MM.1S (cell line): Measurements from ENCODE around the gene ALOX12B.

Experiments used
- EZH2phosphoT487 ChIP-seq: fragments of 300-600 bp; sonication (generic); IDR thresholded peaks from 2 replicates; pipeline ENCODE4 v1.6.1; 2018; ENCODE audit warnings: antibody characterized with exemption, low read length
- TF ChIP-seq, protein P1 (sequence below): fragments of 300-600 bp; sonication (generic); IDR thresholded peaks from 2 replicates; pipeline ENCODE4 v1.5.1; 2016; ENCODE audit warnings: antibody characterized with exemption, low read length, mixed read lengths

DNA sequence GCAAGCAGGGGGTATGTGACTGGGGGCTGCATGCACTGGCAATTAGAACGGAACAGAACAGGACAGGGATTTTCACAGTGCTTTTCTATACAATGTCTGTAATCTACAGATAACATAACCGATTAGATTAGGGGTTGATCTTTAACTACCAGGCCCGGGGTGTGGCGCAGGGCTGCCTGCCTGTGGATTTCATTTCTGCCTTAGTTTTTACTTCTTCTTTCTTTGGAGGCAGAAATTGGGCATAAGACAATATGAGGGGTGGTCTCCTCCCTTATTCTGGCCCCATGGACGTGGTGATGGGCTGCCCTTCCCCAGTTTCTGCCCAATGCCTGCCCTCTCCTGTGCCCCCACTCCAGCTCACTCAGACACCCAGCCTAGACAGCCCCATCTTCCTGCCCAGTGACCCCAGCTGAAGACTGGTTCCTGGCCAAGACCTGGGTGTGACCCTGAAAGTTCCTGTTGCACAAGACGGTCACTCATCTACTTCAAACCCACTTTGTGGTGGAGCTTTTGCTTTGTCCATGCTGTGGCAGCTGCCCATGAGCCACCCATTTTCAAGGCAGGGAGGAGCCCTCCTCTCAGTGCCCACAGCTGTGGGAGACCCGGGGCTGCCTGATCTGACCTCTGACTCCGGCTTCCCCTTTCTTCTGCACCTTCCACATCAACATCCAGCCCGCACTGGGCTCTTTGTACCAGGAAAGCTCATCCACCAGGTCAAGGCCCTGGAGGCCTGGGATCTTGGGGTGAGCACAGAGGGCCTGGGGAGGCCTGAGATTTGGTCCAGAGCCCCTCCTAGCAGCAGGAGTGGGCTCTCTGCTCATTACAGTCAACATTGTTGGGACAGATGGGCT lies 18.6 kb downstream of the ALOX12B start:
- TF ChIP-seq, protein P1, sequence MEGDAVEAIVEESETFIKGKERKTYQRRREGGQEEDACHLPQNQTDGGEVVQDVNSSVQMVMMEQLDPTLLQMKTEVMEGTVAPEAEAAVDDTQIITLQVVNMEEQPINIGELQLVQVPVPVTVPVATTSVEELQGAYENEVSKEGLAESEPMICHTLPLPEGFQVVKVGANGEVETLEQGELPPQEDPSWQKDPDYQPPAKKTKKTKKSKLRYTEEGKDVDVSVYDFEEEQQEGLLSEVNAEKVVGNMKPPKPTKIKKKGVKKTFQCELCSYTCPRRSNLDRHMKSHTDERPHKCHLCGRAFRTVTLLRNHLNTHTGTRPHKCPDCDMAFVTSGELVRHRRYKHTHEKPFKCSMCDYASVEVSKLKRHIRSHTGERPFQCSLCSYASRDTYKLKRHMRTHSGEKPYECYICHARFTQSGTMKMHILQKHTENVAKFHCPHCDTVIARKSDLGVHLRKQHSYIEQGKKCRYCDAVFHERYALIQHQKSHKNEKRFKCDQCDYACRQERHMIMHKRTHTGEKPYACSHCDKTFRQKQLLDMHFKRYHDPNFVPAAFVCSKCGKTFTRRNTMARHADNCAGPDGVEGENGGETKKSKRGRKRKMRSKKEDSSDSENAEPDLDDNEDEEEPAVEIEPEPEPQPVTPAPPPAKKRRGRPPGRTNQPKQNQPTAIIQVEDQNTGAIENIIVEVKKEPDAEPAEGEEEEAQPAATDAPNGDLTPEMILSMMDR: no peak
- TF ChIP-seq EZH2phosphoT487: no peak
